ENCODE results near the gene ST6GALNAC3. TPM values are rescaled to one million over a fixed set of nuclear protein-coding genes. Genes with fewer than 3 reads are reported as not detected.

The ST6GALNAC3 gene
- total RNA-seq, 2 donors from 2014 or later, result 6.3 to 7.6 TPM

GRCh38 chr1:76176000-76176399 is 101.5 kb downstream of the ST6GALNAC3 start:
- Histone ChIP-seq H3K27me3 (ENCODE audit: control insufficient read depth, insufficient read depth, low read length, poor library complexity, severe bottlenecking) (no peaks in the 10 kb centered on the region), H3K36me3 (ENCODE audit: control insufficient read depth, insufficient read depth, low read length) (no peaks in the 10 kb centered on the region), H3K4me3 (ENCODE audit: low read length) (no peak overlapping the region), H3K9ac (ENCODE audit: extremely low read depth, low read length, poor library complexity, severe bottlenecking) (no peak overlapping the region), H3K4me1 (ENCODE audit: control insufficient read depth, insufficient read depth, low read length) (no peaks in the 10 kb centered on the region), H3K9me3 (ENCODE audit: control insufficient read depth, low read length) (no peaks in the 10 kb centered on the region), H3K27ac (ENCODE audit: low read depth, low read length) (no peak overlapping the region)
- no peaks in the 10 kb centered on the region for H3K27me3 Mint-ChIP-seq (ENCODE audit: insufficient read depth)
- H3K27ac Mint-ChIP-seq, result no peak overlapping the region
- 89 to 100% methylated on average over 2 of the region's 2 CpGs for WGBS, 2 experiments (ENCODE audit: insufficient coverage in 1 of 2, insufficient read length in 1 of 2)
- no peaks in the 10 kb centered on the region for H3K36me3 Mint-ChIP-seq (ENCODE audit: low read depth)
- H3K4me1 Mint-ChIP-seq, result peaks cover 4% of the 10 kb centered on the region
- no peak overlapping the region for H3K4me3 Mint-ChIP-seq
- no peak for DNase-seq
- no peak for TF ChIP-seq CTCF (conservative IDR thresholded peaks at IDR 0.05)
- peaks cover 9% of the 10 kb centered on the region for H3K9me3 Mint-ChIP-seq

GRCh38 chr1:76177615-76178014 is 103.1 kb downstream of the ST6GALNAC3 start:
- no peak for TF ChIP-seq CTCF (conservative IDR thresholded peaks at IDR 0.05)
- H3K9me3 Mint-ChIP-seq, result peaks cover 8% of the 10 kb centered on the region
- Histone ChIP-seq H3K9me3 (ENCODE audit: control insufficient read depth, low read length) (no peaks in the 10 kb centered on the region), H3K27ac (ENCODE audit: low read depth, low read length) (no peak overlapping the region), H3K4me1 (ENCODE audit: control insufficient read depth, insufficient read depth, low read length) (no peaks in the 10 kb centered on the region), H3K36me3 (ENCODE audit: control insufficient read depth, insufficient read depth, low read length) (no peaks in the 10 kb centered on the region), H3K4me3 (ENCODE audit: low read length) (no peak overlapping the region), H3K9ac (ENCODE audit: extremely low read depth, low read length, poor library complexity, severe bottlenecking) (no peak overlapping the region), H3K27me3 (ENCODE audit: control insufficient read depth, insufficient read depth, low read length, poor library complexity, severe bottlenecking) (no peaks in the 10 kb centered on the region)
- H3K36me3 Mint-ChIP-seq (ENCODE audit: low read depth), result no peaks in the 10 kb centered on the region
- H3K4me3 Mint-ChIP-seq, result no peak overlapping the region
- 94 to 100% methylated on average over 5 to 8 of the region's 8 CpGs for WGBS, 2 experiments (ENCODE audit: insufficient coverage in 1 of 2, insufficient read length in 1 of 2)
- H3K27me3 Mint-ChIP-seq (ENCODE audit: insufficient read depth), result no peaks in the 10 kb centered on the region
- no peak for DNase-seq
- H3K27ac Mint-ChIP-seq, result no peak overlapping the region
- H3K4me1 Mint-ChIP-seq, result peaks cover 4% of the 10 kb centered on the region

- Histone ChIP-seq H3K9ac (ENCODE audit: extremely low read depth, low read length, poor library complexity, severe bottlenecking) (no peak overlapping the region), H3K9me3 (ENCODE audit: control insufficient read depth, low read length) (no peaks in the 10 kb centered on the region), H3K36me3 (ENCODE audit: control insufficient read depth, insufficient read depth, low read length) (no peaks in the 10 kb centered on the region), H3K4me1 (ENCODE audit: control insufficient read depth, insufficient read depth, low read length) (no peaks in the 10 kb centered on the region), H3K4me3 (ENCODE audit: low read length) (no peak overlapping the region), H3K27me3 (ENCODE audit: control insufficient read depth, insufficient read depth, low read length, poor library complexity, severe bottlenecking) (no peaks in the 10 kb centered on the region), H3K27ac (ENCODE audit: low read depth, low read length) (no peak overlapping the region)
- no peak for DNase-seq
- Mint-ChIP-seq H3K27me3 (ENCODE audit: insufficient read depth) (no peaks in the 10 kb centered on the region), H3K4me3 (no peak overlapping the region), H3K27ac (no peak overlapping the region), H3K9me3 (peaks cover 3% of the 10 kb centered on the region), H3K4me1 (peaks cover 4% of the 10 kb centered on the region), H3K36me3 (ENCODE audit: low read depth) (no peaks in the 10 kb centered on the region)
- TF ChIP-seq CTCF (conservative IDR thresholded peaks at IDR 0.05), result no peak
These were observed 104.7 kb downstream of the ST6GALNAC3 start for GRCh38 chr1:76179219-76179698.
